Measurements from ENCODE around the gene KRI1.

The KRI1 gene

DNA sequence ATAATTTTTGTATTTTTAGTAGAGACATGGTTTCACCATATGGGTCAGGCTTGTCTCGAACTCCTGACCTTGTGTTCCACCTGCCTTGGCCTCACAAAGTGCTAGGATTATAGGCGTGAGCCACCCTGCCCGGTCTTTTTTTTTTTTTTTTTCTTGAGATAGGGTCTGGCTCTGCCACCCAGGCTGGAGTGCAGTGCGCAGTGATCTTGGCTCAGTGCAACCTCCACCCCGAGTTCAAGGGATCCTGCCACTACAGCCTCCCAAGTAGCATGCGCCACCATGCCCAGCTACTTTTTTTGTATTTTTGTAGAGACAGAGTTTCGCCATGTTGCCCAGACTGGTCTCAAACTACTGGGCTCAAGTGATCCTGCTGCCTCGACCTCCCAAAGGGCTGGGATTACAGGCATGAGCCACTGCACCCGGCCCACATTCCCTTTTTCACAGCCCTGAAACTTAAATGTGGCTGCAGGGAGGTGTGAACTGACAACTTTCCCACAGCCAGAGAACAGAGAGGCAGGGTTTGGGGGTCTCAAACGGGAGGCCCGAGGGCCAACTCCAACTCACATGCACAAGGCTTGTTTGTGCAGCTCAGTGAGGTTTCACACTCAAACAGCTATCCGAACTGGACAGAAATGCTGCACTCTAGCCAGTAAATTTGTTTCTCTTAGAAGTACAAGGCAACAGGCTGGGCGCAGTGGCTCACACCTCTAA is 44.2 kb downstream of the KRI1 start:
- in situ Hi-C loops (cut with MboI; ENCODE audit: low sequenced_read_pairs) = no loop called here

DNA sequence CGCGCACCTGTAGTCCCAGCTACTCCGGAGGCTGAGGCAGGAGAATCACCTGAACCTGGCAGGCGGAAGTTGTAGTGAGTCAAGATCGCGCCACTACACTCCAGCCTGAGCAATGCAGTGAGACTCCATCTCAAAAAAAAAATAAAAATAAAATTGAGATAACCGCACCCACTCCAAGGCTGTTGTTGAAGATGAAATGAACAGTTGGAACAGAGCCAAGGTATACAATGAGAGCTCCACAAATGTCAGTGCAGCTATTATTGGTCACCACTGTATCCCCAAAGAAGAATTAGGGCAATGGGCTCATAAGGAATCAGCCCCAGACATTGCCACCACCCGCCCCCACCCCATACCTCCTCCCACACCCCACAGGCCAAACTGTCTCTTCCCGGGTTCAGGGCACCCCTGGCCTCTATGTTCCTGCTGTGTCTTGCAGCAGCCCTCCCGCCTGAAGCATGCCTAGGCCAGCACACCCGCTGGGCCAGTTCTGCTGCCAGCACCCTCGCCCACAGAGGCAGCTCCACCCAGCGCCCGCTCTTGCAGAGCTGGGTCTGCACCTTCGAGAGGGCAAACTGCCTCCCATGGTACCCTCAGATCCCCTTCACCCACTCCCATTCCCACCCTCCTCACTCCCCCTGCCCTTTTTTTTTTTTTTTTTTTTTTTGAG is 45.0 kb downstream of the KRI1 start:
- in situ Hi-C loops (cut with MboI; ENCODE audit: low sequenced_read_pairs) = no loop called here

DNA sequence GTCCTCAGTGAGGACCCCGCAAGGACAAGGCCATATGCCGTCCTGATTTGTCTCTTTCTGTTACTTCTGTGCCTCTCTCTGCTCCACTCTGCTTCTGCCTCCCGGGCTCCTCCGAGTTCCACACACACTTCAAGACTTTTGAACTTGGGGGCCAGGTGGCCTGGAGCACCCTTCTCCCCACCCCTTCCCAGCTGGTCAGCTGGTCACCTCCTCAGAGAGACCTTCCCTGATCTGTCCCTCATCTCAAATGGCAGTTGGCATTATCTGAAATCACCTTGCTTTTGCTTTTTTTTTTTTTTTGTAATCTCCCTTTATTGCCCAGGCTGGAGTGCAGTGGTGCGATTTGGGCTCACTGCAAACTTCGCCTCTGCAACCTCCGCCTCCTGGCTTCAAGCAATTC is 46.4 kb downstream of the KRI1 start:
- in situ Hi-C loops (cut with MboI; ENCODE audit: low sequenced_read_pairs) = no loop called here

DNA sequence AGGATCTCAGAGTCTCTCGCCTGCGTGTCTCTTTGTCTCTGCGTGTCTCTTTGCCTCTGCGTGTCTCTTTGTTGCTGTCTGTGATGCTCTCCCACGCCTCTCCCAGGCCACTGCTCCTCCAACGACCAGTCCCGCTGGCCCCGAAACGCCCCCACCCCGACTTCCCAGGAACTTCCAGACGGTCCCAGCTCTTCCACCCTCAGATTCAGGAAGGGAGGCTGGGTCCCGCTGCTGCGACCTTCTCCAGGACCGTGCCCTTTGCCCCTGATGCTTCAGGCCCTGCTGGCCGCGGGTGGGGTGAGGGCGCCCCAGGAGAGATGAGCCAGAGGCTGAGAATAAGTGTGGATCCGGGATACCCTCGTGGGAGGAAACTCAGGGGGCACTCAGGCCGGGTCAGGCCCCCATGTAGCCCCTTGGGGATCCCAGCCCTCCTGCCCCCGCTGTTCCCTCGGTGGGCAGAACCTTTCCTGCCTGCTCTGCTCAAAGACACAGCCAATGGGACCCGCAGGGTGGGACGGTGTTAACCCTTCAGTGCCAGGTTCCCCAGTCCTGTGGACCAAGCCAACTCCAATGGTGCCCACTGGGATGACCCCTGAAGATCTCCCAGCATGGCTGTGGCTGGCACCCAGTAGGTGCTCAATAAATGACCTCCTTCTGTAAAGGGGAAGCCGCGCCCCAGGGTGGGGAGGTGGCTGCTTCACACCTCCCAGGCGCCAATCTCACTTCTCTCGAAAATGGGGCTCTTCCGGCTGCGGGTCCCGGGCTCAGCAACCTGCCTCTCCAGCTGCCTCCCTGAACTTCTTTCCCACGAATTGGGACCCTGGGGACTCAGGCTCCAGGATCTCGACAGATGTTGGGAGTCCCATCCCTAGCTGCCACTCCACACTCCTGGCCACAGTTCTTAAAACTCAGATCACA is 47.1 kb downstream of the KRI1 start:
- in situ Hi-C loops (cut with MboI; ENCODE audit: low sequenced_read_pairs) = no loop called here

DNA sequence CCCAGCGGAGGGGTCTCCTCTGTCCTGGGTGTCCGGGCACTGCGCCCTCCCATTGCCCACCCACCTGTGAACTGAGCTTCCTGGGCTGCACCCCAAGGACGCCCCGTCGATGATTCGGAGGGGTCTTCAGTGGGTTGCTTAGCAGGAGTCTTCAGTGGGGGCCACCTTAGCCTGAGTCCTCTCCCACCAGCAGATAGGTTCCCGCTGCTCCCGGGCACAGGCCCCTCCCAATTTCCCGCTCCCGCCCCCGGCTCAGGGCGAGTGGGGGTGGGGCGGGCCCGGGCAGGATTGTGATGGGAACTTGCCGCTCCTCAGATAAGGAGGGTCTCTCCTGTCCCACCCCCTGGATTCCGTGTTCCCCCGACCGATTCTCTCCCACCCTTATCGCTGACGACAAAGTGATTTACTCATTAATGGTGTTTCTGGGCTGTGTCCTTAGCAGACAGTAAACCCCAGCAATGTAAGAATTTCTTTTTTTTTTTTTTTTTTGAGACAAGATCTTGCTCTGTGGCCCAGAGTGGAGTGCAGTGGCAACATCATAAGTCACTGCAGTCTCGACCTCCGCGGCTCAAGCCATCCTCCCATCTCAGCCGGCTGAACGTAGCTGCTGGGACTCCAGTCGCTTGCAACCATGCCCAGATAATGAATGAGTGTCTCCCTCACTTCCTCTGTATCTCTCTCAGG is 47.9 kb downstream of the KRI1 start:
- in situ Hi-C loops (cut with MboI; ENCODE audit: low sequenced_read_pairs) = no loop called here

DNA sequence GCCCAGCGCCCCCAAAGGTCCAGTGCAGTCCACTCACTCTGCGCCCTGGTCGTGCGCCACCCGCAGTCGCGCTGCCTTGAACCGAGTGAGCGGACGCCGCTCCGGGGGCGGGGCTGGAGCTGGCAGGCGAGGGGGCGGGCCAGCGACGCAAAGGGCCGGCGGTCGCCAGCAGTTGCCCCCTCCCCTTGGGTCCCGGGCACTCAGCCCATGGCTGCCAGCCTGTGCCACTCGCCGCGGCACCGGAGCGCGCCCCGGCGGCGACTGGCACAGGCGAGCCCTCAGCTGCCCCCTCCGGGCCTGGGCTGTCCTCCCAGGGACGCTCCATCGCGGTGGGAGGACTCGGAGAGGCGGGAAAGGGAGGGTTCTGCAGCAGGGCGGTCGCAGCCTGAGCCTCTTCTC is 48.5 kb downstream of the KRI1 start, which contains the start of gene S1PR5:
Gene S1PR5, minus strand, starts transcription at position 87 of the 399 bp plus-strand sequence. CDS start 2,436 bp downstream, outside the sequence.
- in situ Hi-C loops (cut with MboI; ENCODE audit: low sequenced_read_pairs) = no loop called here

DNA sequence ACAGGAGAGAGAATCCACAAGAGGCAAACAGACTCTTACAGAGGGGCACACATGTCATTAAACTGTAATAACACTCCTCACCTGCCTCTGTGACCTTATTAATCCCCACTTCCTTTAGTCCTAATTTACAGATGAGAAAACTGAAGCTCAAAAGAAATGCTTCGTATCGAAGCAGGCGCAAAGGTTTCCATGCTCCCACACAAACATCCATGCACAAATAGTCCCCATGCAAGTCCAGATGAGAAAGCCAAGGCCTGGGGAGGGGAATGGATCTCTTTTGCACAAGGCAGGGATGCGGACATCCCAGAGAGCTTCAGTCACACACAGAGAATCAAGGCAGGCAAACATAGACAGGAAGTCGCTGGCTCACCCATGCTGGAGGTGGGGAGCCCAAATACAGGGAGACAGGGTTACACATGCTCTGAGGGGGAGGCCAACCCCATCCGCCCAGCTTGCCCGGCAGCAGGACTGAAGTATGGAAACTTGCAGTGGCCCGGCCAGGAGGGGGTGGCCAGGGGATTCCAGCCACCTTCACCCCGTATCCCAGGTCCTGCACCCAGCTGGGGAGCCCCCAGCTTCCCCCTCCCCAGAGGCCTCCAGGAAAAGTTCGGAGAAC is 49.0 kb downstream of the KRI1 start:
- in situ Hi-C loops (cut with MboI; ENCODE audit: low sequenced_read_pairs) = no loop called here

DNA sequence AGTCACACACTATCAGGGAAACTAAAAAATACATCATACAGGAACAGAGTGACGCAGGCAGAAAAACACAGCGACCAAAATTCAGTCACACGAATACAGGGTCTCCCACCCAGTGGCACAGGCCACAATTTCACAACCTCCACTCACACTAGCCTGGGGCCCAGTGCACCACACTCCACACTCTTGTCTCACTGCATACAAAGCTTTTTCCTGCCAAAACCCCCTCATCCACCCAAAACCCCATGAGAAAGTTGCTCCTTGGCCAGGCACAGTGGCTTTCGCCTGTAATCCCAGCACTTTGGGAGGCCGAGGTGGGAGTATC is 49.8 kb downstream of the KRI1 start:
- in situ Hi-C loops (cut with MboI; ENCODE audit: low sequenced_read_pairs) = no loop called here

DNA sequence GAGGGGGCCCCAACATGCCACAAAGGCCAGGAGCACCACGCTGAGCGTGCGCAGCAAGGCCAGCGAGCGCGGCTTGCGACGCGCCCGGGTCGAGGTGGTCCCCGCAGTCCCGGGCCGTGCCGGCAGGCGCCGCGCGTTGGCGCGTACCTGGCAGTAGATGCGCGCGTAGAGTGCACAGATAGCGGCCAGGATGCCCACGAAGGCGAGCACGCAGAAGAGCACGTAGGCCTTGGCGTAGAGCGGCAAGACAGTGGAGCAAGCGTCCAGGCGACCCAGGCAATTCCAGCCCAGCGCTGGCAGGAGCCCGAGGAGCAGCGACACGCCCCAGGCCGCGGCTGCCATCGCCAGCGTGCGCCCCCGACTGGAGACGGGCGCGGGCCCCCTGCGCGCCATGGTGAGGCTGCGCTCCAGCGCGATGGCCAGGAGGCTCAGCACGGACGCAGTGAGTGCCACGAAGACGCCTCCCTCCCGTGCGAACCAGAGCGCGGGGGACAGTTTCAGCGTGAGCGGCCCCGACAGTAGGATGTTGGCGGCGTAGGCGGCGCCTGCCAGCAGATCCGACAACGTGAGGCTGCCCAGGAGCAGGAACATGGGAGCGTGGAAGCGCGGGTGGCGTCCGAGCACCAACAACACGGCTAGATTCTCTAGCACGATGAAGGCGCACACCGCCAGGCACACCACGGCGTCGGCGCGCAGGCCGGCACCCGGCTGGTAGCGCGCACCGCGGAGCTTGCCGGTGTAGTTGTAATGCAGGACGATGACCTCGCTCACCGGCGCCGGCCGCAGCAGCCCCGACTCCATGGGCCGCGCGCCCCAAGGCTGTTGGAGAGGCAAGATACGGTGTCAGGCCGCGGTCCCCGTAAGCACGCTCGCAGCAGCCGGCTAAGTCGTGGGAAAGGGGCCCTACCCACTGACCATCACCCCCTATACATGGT is 51.3 kb downstream of the KRI1 start:
- in situ Hi-C loops (cut with MboI; ENCODE audit: low sequenced_read_pairs) = no loop called here

DNA sequence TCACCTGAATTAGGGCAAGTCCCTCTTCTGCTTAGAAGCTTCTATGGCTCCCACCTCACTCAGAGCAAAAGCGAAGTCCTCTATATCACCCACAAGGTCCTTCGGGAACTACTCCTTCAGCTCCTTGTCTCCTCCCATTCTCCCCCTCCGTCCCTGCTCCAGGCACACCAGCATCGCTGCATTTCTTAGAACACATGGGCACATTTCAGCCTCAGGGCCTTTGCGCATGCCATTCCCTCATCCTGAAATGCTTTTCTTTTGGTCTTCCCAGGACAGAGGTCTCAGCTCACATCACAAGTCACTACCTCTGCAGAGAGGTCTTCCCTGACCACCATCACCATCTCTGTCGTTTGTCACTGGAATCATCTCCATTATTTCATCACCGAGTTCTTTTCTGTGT is 52.6 kb downstream of the KRI1 start:
- in situ Hi-C loops (cut with MboI; ENCODE audit: low sequenced_read_pairs) = no loop called here

DNA sequence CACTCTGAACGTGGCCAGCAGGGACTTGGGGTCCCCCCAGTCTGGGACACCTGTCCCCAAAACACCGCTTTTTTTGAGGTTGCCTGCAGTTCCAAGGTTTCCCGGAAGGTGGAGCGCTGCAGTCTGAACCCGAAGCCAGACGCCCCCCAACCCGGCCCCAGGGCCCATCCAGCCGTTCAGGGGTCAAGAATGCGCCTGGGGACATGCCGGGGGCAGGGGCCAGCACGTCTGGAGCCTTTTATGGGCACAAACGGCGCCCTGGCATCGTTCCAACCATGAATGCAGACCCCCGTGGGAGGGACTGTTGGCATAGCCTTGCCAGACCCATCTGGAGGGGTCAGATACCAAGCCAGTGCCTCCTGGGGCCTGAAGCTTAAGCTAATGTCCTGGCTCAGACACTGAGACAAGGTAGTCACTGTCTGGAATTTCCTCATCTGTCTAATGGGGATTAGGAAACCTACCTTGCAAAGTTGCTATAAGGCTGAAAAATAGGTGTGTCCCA is 55.5 kb downstream of the KRI1 start:
- in situ Hi-C loops (cut with MboI; ENCODE audit: low sequenced_read_pairs) = no loop called here

DNA sequence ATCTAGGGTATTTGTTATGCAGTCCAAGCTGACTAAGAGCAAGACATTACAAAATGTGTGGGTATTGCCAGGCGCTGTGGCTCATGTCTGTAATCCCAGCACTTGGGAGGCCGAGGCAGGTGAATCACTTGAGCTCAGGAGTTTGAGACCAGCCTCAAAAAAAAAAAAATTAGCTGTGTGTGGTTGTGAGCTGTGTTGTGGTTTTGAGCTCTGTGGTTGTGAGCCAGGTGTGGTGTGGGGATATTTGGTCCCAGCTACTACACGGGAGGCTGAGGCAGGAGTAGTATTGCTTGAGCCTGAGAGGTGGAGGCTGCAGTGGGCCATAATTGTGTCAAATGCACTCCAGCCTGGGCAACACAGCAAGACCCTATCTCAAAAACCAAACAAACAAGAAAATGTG is 57.1 kb downstream of the KRI1 start:
- in situ Hi-C loops (cut with MboI; ENCODE audit: low sequenced_read_pairs) = no loop called here

DNA sequence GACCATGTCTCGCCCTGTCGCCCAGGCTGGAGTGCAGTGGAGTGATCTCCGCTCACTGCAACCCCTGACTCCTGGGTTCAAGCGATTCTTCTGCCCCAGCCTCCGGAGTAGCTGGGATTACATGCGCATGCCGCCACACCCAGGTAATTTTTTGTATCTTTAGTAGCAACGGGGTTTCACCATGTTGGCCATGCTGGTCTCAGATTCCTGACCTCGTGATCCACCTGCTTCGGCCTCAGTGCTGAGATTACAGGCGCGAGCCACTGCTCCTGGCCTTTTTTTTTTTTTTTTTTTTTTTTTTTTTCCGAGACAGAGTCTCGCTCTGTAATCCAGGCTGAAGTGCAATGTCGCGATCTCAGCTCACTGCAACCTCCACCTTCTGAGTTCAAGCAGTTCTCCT is 57.8 kb downstream of the KRI1 start:
- in situ Hi-C loops (cut with MboI; ENCODE audit: low sequenced_read_pairs) = no loop called here

DNA sequence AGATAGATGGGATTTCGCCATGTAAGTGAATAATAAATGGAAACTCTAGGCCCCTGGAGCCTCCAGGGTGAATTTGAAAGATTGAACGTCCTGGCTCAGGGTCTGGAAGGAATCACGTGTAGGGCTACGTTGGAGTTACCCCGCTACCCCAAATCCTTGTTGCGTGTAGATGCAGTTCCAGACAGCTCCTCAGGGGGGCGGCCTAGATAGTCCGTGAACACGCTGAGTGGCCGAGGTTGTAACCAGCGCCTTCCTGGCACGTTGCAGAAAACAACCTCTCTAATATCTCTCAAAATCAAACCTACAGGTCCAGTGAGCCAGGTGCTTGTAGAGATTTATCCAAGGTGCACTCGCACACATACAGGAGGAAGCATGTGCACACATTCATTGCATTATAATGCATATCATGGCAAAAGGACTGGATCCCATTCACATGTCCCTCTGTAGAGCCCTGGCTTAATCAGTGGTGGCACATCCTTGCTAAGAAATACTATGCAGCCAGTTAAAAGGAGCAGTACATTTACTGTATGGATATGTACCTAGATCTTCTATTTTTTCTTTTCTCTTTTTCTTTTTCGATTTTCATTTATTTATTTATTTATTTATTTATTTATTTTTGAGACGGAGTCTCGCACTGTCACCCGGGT is 60.1 kb downstream of the KRI1 start:
- in situ Hi-C loops (cut with MboI; ENCODE audit: low sequenced_read_pairs) = no loop called here
